Activated CD4-positive, alpha-beta T cell treated with anti-CD3 and anti-CD28 coated beads for 36 hours (primary cell): ENCODE measurements around the gene RAB8A. TPM values are rescaled to one million over a fixed set of nuclear protein-coding genes. Genes with fewer than 3 reads are reported as not detected.
A peak's percentile ranks its signal among the peaks of the same experiment; 100 is the strongest.

Source experiments
- ATAC-seq: fragments of 200-7000 bp; cut with Tn5 transposase; one replicate; pipeline ENCODE4 v1.10.0; 2021; ENCODE audit warnings: mild to moderate bottlenecking, moderate library complexity
- CTCF ChIA-PET: fragments of 350-600 bp; sonication (Branson Sonifier 250); formaldehyde crosslinking; loops from one replicate; lab custom pipeline; 2021; ENCODE audit warnings: antibody characterized with exemption; lab: Charles Lee
- POLR2A ChIA-PET: fragments of 350-600 bp; sonication (Branson Sonifier 250); formaldehyde crosslinking; loops from one replicate; lab custom pipeline; 2021; ENCODE audit warnings: antibody characterized with exemption, inconsistent platforms; lab: Charles Lee
- DNase-seq: peaks from one replicate; pipeline ENCODE4 v3.0.0-alpha.2; 2020
- H3K27ac Mint-ChIP-seq: one replicate; pipeline ENCODE4 v1.8.0; 2021; ENCODE audit warnings: mixed read lengths
- H3K27me3 Mint-ChIP-seq: one replicate; pipeline ENCODE4 v1.8.0; 2021; ENCODE audit warnings: mixed read lengths
- H3K36me3 Mint-ChIP-seq: one replicate; pipeline ENCODE4 v1.8.0; 2021; ENCODE audit warnings: low read depth, mixed read lengths
- H3K4me1 Mint-ChIP-seq: one replicate; pipeline ENCODE4 v1.8.0; 2021; ENCODE audit warnings: mixed read lengths
- H3K4me3 Mint-ChIP-seq: one replicate; pipeline ENCODE4 v1.8.0; 2021; ENCODE audit warnings: mild to moderate bottlenecking, moderate library complexity, mixed read lengths
- H3K9me3 Mint-ChIP-seq: one replicate; pipeline ENCODE4 v1.8.0; 2021; ENCODE audit warnings: low read depth, mixed read lengths
- intact Hi-C, 2 experiments: fragments of 100-400 bp; cut with DNase I in 1 of 2; cut with micrococcal nuclease in 1 of 2; formaldehyde crosslinking; loops; one replicate each; pipeline versions ENCODE4 v1.14.2 to v1.15.1; 2022 to 2024; cut with DNase I, micrococcal nuclease
- total RNA-seq, 2 experiments: library from RNA; stranded (reverse); gene quantifications; one replicate each; pipeline ENCODE4 v1.2.3, GENCODE V29; 2021

RAB8A gene
- 100 to 1,000 TPM; 165 to 218 TPM for total RNA-seq

DNA sequence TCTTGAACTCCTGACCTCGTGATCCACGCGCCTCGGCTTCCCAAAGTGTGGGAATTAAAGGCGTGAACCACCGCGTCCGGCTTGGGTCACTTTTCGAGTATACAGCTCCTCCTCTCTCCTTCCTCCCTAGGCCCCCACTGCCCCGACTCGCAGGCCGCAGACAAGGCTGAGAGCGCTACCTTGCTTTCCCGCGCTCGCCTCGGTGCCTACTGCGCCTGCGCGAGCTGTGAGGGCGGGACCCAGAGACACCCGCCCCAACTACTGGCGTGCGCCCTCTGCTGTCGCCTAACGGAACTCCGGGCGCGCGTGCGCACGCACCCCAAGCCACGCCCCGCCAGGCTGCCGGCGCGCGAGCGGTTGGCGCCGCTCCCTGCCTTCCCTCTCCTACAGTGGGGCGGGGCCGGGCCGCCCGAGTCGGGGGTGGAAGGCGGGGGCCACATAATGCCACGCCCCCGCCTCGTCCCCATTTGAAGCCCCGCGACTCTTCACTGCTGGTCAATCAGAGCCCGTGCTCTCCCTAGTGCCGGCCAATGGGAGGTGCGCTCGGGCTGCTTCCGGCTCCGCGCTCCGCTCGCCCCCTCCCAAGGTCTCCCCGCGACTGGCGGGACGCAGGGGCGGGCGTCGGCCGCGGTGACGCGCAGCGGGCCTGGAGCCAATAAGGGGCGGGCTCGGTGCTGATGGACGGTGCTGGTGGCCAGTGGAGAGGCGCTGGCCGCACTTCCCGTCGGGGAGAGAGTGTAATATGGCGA, at the start of gene RAB8A:
TSS of gene RAB8A (plus strand) at position 730 of the 749 bp plus-strand sequence. CDS start at position 743, 13 bp downstream.
- ATAC-seq (peak; percentile 96), DNase-seq (peak; percentile 99)
- Mint-ChIP-seq H3K27ac (peak within 1 kb of the TSS; percentile 97), H3K4me1 (peaks cover 39% of the 10 kb centered on the region), H3K4me3 (peak within 1 kb of the TSS; percentile 96), H3K9me3 (no peaks in the 10 kb centered on the region), H3K36me3 (peaks cover 28% of the 10 kb centered on the region), H3K27me3 (no peaks in the 10 kb centered on the region)
- ChIA-PET CTCF (interaction anchor here (0.6 to 2.5 kb wide), 17 partner anchors 12 to 88 kb away, joined by 3 to 13 read pairs (median 4); partner anchors contain the start of gene FAM32A), POLR2A (interaction anchor here (0.6 to 2.9 kb wide), 15 partner anchors 8 to 1741 kb away, joined by 3 to 9 read pairs (median 3); partner anchors contain the start of genes AP1M1, FAM32A and TPM4)
- intact Hi-C loops = loop anchor here (1.0 to 5.0 kb wide), 17 partner anchors 8 to 986 kb away; partner anchors contain the start of genes FAM32A (in 2 of the 2), AKAP8 (in 1 of the 2), AP1M1 (in 1 of the 2) and C19orf44 (in 1 of the 2)

DNA sequence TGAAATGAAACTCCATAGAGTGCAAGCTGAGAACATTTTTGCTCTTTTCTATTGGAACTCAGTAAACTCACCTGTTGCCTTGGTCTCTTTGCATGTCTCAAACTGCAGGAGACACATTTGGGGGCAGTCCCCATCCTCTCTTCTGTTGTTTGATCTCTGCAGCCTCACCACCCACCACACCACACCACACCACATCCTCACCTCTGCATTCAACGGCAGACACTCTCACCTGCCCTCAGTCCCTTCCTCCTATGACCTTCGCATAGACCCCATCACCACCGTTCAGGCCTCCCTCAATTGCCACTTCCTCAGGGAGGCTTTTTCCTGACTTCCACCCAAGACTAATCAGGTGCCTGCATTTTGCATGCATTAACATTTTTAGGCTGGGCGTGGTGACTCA, 49.7 kb upstream of the RAB8A start:
- POLR2A ChIA-PET = no interaction called here
- CTCF ChIA-PET = interaction anchor here (0.6 to 3.4 kb wide), 9 partner anchors 11 to 195 kb away, joined by 4 to 23 read pairs (median 13); partner anchors contain the start of gene TPM4
- H3K4me1 Mint-ChIP-seq = peaks cover 24% of the 10 kb centered on the region
- H3K36me3 Mint-ChIP-seq = no peaks in the 10 kb centered on the region
- H3K9me3 Mint-ChIP-seq = no peaks in the 10 kb centered on the region
- DNase-seq (peak; percentile 54), ATAC-seq (peak; percentile 60)
- intact Hi-C loops = loop anchor here in 1 of 2 experiments (2.0 kb wide), 1 partner anchor 17 kb away; no protein-coding TSS in a partner anchor
- no peak overlapping the region for H3K27ac Mint-ChIP-seq
- no peaks in the 10 kb centered on the region for H3K27me3 Mint-ChIP-seq
- H3K4me3 Mint-ChIP-seq = no peak overlapping the region

GRCh38 chr19:16062789-16063188, 48.9 kb upstream of the RAB8A start:
- Mint-ChIP-seq H3K9me3 (no peaks in the 10 kb centered on the region), H3K27me3 (no peaks in the 10 kb centered on the region), H3K36me3 (no peaks in the 10 kb centered on the region), H3K27ac (no peak overlapping the region), H3K4me3 (no peak overlapping the region), H3K4me1 (peaks cover 24% of the 10 kb centered on the region)
- ATAC-seq = peak; percentile 38
- ChIA-PET CTCF (interaction anchor here (0.6 to 3.4 kb wide), 22 partner anchors 9 to 586 kb away, joined by 3 to 23 read pairs (median 4); partner anchors contain the start of genes HSH2D and TPM4), POLR2A (no interaction called here)
- intact Hi-C loops = loop anchor here in 1 of 2 experiments (2.0 kb wide), 1 partner anchor 16 kb away; no protein-coding TSS in a partner anchor
- peak; percentile 84 for DNase-seq

DNA sequence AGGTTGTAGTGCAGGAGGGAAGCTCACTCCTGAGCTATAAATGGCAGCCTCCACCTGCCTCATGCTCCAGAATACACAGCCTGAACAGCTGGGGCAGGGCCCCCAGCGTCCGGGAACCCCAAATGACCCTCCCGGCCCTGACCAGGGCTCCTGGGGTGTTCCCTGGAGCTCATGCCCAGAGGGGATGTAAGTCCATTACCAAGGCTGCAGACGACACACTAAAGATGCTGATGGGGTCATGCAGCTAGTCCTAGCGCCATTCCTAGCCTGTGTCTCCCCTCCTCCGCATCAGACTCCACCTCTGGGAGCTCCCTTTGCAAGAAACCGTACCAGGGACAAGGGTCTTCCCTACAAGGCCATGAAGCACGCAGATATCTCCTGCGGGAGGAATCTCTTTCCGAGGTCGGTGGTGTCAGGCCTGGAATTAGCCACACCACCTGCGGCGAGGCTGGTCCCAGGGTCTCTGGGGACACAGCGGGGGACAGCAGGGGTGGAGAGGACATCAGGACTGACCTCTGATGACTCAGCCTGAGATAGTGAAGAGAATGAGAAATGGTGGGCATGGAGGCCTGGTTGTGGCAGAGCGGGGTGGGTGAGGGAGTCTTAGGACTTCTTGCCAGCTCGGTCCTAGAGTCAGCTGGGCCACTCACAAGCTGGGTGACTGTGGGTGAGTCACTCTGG, 47.3 kb upstream of the RAB8A start:
- H3K36me3 Mint-ChIP-seq = no peaks in the 10 kb centered on the region
- no peak overlapping the region for H3K27ac Mint-ChIP-seq
- no peak overlapping the region for H3K4me3 Mint-ChIP-seq
- CTCF ChIA-PET = interaction anchor here (0.7 to 3.4 kb wide), 5 partner anchors 12 to 116 kb away, joined by 3 to 23 read pairs (median 7); partner anchors contain the start of gene TPM4
- ATAC-seq (no peak), DNase-seq (no peak)
- H3K27me3 Mint-ChIP-seq = no peaks in the 10 kb centered on the region
- intact Hi-C loops = no loop called here
- H3K4me1 Mint-ChIP-seq = peaks cover 24% of the 10 kb centered on the region
- no peaks in the 10 kb centered on the region for H3K9me3 Mint-ChIP-seq
- POLR2A ChIA-PET = no interaction called here

DNA sequence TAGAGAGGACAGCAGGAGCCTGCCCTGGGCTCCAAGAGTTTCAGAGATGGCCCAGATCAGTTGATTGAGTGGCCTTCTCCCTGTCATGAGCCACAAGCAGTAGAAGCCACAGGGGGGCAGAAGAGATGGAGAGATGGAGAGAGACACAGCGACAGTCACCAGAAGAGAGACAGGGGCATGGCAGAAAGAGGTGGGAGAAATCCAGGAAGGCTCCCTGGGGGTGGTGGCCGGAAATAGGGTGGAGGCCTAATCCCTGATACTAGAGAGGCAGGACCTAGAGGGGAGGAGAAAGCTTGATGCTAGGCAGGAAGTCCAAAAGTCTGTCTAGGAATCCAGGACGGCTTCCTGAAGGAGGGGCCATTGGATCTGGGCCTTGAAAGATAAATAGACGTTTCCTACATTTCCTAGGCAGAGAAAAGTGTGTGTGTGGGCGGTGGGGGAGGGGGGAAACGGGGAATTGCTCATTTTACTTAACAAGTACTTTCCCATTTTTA, 45.0 kb upstream of the RAB8A start:
- H3K27me3 Mint-ChIP-seq = no peaks in the 10 kb centered on the region
- CTCF ChIA-PET = interaction anchor here (0.6 to 1.5 kb wide), 9 partner anchors 10 to 164 kb away, joined by 3 to 7 read pairs (median 3); partner anchors contain the start of gene RAB8A
- peak; percentile 77 for DNase-seq
- H3K36me3 Mint-ChIP-seq = no peaks in the 10 kb centered on the region
- no peak overlapping the region for H3K4me3 Mint-ChIP-seq
- POLR2A ChIA-PET = no interaction called here
- H3K9me3 Mint-ChIP-seq = no peaks in the 10 kb centered on the region
- intact Hi-C loops = loop anchor here (1.0 kb wide), 3 partner anchors 45 to 119 kb away; partner anchors contain the start of genes FAM32A (in 1 of the 2) and RAB8A (in 1 of the 2)
- H3K27ac Mint-ChIP-seq = peak overlapping the region; percentile 7
- peaks cover 27% of the 10 kb centered on the region for H3K4me1 Mint-ChIP-seq
- peak; percentile 19 for ATAC-seq

- CTCF ChIA-PET = interaction anchor here (0.7 to 1.0 kb wide), 2 partner anchors 19 to 40 kb away, joined by 3 read pairs; no protein-coding TSS in a partner anchor
- POLR2A ChIA-PET = no interaction called here
- intact Hi-C loops = no loop called here
Measured at GRCh38 chr19:16067205-16067938, 44.3 kb upstream of the RAB8A start.

DNA sequence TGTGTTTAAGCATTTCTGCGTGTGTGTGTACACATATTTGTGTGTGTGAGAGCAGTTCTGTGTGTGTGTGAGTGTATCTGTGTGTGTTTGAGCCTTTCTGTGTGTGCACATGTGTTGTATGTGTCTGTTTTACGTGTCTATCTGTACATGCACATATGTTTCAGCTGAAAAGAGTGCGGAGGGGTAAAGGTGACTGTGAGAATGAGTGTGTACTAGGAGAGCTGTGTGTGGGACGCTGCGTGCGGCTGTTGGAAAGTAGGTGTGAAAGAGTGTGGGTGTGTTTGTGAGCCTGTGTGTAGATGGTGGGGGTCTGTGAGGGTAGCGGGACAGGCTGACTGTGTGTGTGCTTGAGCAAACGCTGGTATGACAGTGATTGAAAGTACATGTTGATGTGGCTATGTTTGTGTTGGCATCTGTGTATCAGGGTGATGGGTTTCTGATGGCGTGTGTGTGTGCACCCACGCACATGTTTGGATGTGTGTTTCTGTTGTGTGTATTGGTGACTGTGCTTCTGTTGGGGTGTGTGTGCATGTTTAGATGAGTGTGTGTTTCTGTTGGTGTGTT, 42.9 kb upstream of the RAB8A start:
- Mint-ChIP-seq H3K27me3 (no peaks in the 10 kb centered on the region), H3K4me1 (peaks cover 28% of the 10 kb centered on the region), H3K27ac (no peak overlapping the region), H3K9me3 (no peaks in the 10 kb centered on the region), H3K4me3 (no peak overlapping the region), H3K36me3 (no peaks in the 10 kb centered on the region)
- ATAC-seq (no peak), DNase-seq (no peak)
- POLR2A ChIA-PET = no interaction called here
- CTCF ChIA-PET = interaction anchor here (1.2 kb wide), 1 partner anchor 26 kb away, joined by 3 read pairs; no protein-coding TSS in a partner anchor
- intact Hi-C loops = no loop called here

More at GRCh38 chr19:16067205-16067938, 44.3 kb upstream of the RAB8A start:
- Mint-ChIP-seq H3K4me3 (no peak overlapping the region), H3K27ac (no peak overlapping the region), H3K4me1 (peaks cover 26% of the 10 kb centered on the region), H3K36me3 (no peaks in the 10 kb centered on the region), H3K27me3 (no peaks in the 10 kb centered on the region), H3K9me3 (no peaks in the 10 kb centered on the region)
- no peak for DNase-seq
- no peak for ATAC-seq

GRCh38 chr19:16069813-16070365, 41.8 kb upstream of the RAB8A start:
- H3K4me3 Mint-ChIP-seq = no peak overlapping the region
- ChIA-PET CTCF (interaction anchor here (1.4 to 2.4 kb wide), 3 partner anchors 9 to 116 kb away, joined by 5 to 13 read pairs (median 6); partner anchors contain the start of gene FAM32A), POLR2A (interaction anchor here (0.6 to 1.6 kb wide), 5 partner anchors 25 to 127 kb away, joined by 3 to 7 read pairs (median 3); partner anchors contain the start of genes AP1M1, FAM32A and RAB8A)
- H3K27ac Mint-ChIP-seq = no peak overlapping the region
- H3K9me3 Mint-ChIP-seq = no peaks in the 10 kb centered on the region
- DNase-seq (no peak), ATAC-seq (peak; percentile 5)
- no peaks in the 10 kb centered on the region for H3K27me3 Mint-ChIP-seq
- H3K4me1 Mint-ChIP-seq = peaks cover 36% of the 10 kb centered on the region
- intact Hi-C loops = loop anchor here (1.0 to 10.0 kb wide), 8 partner anchors 8 to 1695 kb away; partner anchors contain the start of genes HAUS8 (in 1 of the 2), MYO9B (in 1 of the 2), RAB8A (in 1 of the 2) and RASAL3 (in 1 of the 2)
- H3K36me3 Mint-ChIP-seq = no peaks in the 10 kb centered on the region

DNA sequence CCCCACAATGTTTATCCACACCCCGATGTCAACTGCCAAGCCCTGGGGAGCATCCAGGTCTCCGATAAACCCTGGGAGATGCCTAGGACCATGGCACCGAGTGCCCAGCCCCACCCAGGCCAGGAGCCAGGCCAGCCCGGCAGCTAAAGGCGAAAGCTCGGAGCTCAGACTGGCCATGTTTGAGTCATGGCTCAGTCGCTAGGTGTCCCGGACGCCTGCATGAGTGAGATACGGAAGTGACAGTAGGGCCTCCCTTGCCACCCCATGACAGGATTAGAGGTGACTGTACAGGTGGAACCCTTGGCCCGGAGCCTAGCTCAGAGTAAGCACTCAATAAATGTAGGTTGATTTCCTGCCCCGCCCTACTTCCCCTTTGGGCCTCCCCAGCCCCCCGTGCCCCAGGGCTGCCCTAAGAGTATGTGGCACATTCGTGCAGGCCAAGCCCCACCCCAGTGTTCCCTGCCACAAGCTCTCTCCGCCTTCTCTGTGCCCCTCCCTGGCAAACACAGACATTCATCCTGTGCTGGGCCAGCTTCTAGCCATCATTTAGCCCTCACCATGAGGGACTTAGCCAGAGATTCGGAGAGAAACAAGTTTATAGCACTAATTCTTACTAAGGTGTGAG, 41.2 kb upstream of the RAB8A start:
- DNase-seq (peak; percentile 92), ATAC-seq (peak; percentile 97)
- H3K9me3 Mint-ChIP-seq = no peaks in the 10 kb centered on the region
- intact Hi-C loops = loop anchor here (1.0 to 10.0 kb wide), 8 partner anchors 8 to 1696 kb away; partner anchors contain the start of genes HAUS8 (in 1 of the 2), MYO9B (in 1 of the 2), RAB8A (in 1 of the 2) and RASAL3 (in 1 of the 2)
- ChIA-PET POLR2A (interaction anchor here (0.6 to 1.6 kb wide), 6 partner anchors 25 to 710 kb away, joined by 3 to 7 read pairs (median 3); partner anchors contain the start of genes AP1M1, FAM32A and RAB8A), CTCF (interaction anchor here (0.5 to 2.4 kb wide), 7 partner anchors 10 to 122 kb away, joined by 3 to 13 read pairs (median 4); partner anchors contain the start of gene FAM32A)
- H3K27ac Mint-ChIP-seq = no peak overlapping the region
- H3K4me1 Mint-ChIP-seq = peaks cover 42% of the 10 kb centered on the region
- H3K27me3 Mint-ChIP-seq = no peaks in the 10 kb centered on the region
- H3K4me3 Mint-ChIP-seq = no peak overlapping the region
- no peaks in the 10 kb centered on the region for H3K36me3 Mint-ChIP-seq
